C4-2B (cell line): ENCODE measurements around the gene COL4A4.

ENCODE experiments used
- ZFX ChIP-seq: fragments of 450-650 bp; IDR thresholded peaks from 2 replicates; pipeline ENCODE4 v1.6.1; 2017
- TF ChIP-seq, protein P1 (sequence below): fragments of 450-650 bp; conservative IDR thresholded peaks from 2 replicates; pipeline ENCODE4 v1.5.1; 2017; ENCODE audit warnings: mild to moderate bottlenecking

DNA sequence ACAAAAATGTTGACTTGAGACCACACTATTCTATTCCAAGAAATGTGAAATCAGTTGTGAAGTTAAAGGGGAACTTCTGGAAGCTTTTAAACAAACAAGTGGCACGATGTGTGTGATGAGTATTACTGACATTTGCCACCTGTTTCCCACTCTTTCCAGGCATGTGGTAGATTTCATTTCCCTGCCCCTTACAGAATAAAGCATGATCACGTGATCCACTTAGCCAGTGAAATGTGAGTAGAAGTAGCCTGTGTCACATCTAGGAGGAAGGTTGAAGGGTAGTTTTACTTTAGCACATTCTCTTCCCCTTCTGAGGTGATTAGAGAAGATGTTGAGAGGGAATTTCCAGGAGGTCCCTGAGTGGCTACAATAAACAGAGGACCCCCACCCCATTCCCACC is 3.8 kb downstream of the COL4A4 start:
- TF ChIP-seq, protein P1, sequence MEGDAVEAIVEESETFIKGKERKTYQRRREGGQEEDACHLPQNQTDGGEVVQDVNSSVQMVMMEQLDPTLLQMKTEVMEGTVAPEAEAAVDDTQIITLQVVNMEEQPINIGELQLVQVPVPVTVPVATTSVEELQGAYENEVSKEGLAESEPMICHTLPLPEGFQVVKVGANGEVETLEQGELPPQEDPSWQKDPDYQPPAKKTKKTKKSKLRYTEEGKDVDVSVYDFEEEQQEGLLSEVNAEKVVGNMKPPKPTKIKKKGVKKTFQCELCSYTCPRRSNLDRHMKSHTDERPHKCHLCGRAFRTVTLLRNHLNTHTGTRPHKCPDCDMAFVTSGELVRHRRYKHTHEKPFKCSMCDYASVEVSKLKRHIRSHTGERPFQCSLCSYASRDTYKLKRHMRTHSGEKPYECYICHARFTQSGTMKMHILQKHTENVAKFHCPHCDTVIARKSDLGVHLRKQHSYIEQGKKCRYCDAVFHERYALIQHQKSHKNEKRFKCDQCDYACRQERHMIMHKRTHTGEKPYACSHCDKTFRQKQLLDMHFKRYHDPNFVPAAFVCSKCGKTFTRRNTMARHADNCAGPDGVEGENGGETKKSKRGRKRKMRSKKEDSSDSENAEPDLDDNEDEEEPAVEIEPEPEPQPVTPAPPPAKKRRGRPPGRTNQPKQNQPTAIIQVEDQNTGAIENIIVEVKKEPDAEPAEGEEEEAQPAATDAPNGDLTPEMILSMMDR, result no peak
- no peak for TF ChIP-seq ZFX
